ENCODE data around the gene KCNF1.

KCNF1 gene
- total RNA-seq: 0 reads per million in 2 donors

DNA sequence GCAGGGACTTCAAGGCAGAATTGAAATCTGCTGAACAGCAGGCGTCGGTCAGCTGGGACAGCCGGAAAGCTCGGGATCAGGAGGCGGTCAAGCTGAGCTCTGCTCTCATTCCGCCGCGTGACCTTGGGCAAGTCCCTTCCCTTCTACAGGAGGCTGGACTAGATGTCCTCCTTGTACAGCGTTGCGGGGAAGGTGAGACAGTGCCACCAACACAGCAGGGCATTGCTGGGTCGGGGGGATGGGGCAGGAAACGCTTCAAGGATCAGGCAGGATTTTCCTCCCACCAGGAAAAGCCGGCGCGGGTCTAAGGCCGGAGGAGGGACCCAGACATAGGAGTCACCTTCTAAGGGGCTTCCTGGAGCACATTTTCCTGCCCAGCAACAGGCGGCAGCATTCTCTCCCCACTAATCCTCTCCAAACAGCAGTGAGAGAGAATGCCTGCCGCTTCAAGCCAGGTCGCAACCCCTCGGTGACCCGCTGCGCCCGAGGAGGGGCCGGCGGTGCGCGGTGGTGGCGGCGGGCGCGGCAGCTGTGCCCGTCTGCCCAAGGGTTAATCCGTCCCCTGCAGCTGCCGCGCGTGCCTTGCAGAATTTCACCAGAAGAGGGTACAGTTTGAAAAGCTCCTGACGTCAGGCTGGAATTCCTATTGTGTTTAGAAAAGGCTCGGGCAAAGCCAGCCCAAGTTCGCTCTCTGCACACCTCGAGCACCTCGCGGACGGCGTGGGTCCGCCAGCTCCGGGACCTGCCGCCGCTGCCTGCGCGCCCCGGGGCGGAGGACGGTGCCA, at the start of gene KCNF1:
Gene KCNF1, plus strand, starts transcription at position 644 of the 785 bp plus-strand sequence. CDS start 493 bp downstream, outside the sequence.
- peak in 1 of 5 experiments; percentile 13 for DNase-seq

GRCh38 chr2:10862330-10862729, 49.4 kb upstream of the KCNF1 start:
- no peak for DNase-seq

DNA sequence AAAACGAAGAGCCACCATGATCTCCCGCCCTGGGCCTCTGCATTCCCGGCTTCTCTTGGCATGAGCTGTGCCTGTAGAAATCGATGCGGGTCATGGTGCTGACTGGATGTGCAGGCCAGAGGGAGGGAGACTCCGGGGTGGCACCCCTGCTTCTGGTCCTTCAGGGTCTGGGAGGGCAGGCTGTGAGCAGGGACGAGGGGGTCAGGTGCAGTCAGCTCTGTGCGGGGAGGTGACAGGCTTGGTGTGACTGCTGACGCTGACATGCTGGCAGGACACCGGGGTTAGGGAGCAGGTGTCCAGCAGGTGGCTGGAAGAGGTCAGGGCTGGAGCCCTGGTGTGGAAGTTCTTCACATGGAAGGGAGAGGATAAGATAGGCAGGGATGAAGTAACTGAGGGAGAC, 48.7 kb upstream of the KCNF1 start:
- DNase-seq: no peak

- peak in 1 of 5 experiments; percentile 77 for DNase-seq
Measured at GRCh38 chr2:10863837-10864236, 47.9 kb upstream of the KCNF1 start.

GRCh38 chr2:10864251-10864650, 47.5 kb upstream of the KCNF1 start:
- no peak for DNase-seq

DNA sequence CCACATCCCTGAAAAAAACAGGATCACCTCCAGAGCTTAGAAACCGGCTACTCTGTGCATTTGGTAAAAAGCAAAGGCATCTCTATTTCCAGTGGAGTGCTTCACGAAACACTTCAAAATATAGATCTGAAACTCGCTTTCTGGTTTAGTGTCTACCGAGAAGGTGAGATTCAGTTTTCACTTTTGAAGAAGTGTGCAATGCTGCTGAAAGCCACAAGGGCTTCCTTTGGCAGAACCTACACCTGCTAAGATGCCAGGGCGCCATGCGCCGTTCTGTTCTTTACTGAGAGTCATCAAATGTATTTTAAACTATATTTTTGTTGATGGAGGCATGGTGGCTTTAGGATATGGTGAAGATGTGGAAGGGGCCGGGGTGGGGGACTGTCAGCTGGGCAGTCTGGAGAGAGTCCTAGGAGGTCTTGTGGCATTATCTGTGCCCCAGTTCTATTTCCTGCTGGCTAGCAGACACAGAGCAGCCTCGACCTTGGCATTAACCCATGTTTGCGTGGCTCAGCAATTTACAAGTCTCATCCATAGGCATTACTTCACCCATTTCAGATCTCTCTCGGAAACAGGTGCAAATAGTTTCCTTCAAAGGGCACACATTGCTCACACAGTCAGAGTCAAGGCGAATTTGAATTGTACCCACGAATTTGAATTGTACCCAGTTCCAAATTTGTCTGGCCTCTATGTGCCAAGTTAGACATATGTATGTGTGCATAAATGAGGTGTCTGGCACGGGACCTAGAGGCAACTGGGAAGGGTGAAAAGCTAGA, 46.7 kb upstream of the KCNF1 start:
- peak in 1 of 5 experiments; percentile 84 for DNase-seq

DNA sequence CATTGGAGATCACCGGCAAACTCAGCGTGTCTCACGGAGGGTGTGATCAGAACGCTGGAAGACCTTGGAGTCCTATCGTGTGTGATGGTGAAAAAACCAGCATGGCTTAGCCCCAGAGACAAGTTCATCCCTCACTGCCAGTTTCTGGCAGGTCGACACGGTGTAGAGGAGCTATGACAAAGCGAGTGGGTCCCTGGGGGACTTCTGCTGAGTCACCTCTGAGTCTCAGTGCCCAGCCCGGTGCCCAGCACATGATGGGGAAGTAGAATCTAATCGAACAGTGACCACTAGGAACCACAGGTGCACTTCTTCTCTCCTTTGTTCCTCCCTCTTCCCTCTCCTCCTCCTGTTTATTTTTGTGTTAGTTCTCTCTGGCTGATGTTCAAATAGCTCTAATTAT, 45.9 kb upstream of the KCNF1 start:
- DNase-seq: no peak

- DNase-seq: no peak
Measured at GRCh38 chr2:10867692-10868420, 43.9 kb upstream of the KCNF1 start.

DNA sequence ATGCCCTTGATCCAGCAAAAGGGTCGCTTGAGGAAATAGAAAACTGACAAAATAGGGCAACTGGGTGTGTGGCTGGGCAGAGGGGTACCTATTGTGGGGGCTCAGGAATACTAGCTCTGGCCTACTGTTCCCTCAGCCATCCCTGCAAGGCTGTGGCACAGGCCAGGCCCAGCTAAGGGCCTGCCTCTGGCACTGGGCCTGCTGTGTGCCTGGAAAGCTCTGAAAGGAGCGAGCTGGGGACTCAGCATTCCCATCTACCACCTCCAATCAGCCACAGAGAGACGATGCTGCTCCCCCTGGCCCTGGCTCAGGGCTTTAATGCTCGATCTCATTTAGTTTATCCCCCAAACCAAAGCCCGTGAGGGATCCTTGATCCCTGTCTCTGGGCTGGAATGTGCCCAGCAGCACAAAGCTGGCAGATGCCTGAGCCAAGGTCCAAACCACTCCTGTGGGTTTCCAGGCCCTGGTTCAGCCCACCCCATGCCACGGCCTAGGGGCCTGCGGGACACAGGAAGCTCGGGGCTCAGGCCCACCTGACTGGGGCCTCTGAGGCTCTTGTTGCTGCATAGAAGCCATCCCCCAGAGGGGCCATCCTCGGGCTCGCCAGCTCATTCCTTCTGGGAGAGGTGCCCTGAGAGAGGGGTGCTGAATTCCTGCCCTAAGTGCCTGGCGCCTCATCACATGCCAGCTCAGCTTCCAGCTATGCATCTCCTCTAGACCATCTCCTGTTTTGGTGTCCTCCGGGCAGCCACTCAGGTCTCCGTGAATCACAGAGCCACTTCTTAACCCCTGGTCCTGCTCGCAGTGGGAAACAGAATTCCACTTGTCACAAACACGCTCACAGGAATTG, 43.0 kb upstream of the KCNF1 start:
- no peak for DNase-seq

DNA sequence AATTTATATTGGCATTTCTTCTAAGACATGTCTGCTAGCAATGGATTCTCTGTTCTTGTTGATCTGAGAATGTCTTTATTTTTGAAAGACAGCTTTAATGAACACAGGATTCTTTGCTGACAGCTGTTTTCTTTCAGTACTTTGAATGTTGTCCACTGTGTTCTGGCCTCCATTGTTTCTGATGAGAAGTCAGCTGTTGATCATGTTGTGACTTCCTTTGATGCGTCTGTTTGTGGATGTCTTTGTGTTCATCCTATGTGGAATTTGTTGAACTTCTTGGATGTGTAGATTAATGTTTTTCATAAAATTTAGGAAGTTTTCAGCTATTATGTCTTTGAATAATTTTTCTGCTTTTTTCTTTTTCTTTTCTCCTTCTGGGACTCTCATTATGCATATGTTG, 39.8 kb upstream of the KCNF1 start:
- DNase-seq: no peak

GRCh38 chr2:10873171-10873570, 38.6 kb upstream of the KCNF1 start:
- no peak for DNase-seq

DNA sequence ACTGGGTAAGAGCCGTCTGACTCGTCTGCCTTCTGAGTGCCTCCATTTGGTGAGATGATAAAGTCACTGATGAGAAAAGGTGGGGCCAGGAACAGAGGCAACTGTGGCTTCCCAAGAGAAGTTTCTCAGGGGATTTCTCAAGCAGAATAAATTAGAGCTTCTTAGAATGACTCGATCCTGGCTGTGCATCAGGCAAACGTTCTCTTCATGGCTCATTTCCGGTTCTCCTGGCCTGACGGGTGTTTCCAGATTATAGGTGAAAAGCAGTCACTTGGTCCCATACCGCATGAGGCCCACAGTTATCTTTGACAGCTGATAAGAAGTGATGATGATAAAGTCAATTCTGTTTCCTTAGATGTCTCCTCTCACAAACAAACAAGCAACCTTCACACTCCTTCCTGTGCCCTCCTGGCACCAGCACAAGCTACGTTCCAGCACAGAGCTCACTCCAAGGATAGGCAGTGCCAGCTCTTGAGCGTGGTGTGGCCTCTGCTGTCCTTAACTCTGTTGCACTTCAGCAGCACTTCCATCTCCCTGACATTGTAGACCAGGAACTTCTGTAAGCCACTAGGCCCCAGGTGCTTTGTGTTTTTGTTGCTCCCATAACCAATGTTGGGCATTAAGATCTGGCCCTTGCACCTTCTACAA, 37.8 kb upstream of the KCNF1 start:
- peak in 1 of 5 experiments; percentile 52 for DNase-seq

DNA sequence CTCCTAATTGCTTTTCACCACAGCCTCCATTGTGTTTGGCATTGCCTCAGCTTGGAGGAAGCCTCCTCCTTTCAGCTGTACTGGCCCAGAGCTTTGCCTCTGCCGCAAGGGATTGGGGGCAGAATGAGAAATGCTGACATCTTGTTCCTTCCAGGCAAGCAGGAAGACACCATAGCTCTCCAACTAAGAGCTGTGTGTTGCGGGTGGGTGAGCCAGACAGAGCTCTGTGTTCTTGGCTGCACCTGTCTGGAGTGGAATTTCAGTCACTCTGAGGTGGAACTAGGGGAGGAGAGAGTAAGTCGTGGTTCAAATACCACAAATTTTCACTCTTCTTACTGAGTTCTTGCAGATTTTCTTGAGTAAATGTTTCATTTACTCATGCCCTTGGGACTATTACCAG, 36.6 kb upstream of the KCNF1 start:
- no peak for DNase-seq

DNA sequence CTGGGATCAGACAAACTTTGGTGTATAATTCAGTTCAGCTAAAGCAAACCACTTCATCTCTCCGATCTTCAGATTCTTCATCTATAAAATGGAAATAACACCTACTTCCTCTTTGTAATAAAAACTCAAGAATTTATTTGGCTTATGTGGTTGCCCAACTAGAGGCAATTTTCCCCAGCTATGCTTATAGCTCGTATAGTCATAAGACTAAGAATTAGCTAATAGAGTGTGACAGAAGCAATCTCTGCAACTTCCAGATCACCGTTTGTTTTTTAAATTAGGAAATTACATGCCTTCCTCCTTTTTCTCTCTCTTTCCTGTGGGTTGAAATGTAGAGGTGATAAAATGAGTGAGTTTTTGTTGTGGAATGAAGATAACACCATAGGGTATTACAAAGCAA, 35.3 kb upstream of the KCNF1 start:
- no peak for DNase-seq

- DNase-seq: no peak
Measured at GRCh38 chr2:10876963-10877362, 34.8 kb upstream of the KCNF1 start.

GRCh38 chr2:10877651-10878111, 34.1 kb upstream of the KCNF1 start:
- no peak for DNase-seq

- no peak for DNase-seq
Measured at GRCh38 chr2:10878268-10878915, 33.3 kb upstream of the KCNF1 start.

GRCh38 chr2:10879159-10879558, 32.6 kb upstream of the KCNF1 start:
- DNase-seq: no peak

DNA sequence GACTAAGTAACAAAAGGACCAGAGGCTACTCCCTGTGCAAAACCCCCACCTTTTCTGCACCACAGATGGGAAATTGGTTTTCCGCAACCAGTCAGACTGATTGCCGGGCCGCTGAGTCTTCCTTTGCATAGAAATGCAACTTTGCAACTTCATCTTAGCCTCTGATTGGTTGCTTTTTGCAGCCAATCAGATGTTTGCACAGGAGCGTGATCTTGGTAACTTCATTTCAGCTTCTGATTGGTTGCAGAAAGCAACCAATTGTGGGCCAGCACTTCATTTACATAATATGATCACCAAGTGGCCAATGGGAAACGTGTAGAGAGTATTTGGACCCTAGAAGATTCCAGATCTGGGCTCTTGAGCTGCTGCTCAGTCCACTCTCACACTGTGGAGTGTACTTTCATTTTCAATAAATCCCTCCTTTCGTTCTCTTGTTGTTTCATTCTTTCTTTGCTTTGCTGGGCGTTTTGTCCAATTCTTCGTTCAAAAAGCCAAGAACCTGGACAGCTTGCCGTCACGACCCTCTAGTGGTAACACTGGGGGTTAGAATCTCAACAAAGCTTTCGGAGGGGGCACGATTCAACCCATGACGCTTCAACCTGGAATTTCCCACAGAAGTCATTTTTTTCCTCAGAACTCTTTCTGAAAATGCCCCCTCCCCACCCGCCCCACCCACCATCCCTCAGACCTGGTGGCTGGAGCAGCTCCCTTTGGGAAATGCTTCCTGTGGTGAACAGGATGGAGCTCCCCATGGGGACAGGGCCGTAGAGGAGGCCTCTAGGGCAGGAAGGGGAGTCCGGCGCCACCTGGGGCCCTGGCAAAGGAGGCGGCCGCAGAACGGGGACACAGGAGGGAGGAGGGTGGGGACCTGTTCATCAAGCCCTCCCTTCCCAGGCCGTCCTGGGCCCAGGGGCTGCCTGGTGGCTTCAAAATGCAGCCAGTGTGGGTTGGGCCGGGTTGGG, 31.8 kb upstream of the KCNF1 start:
- peak in 1 of 5 experiments; percentile 49 for DNase-seq

Measured in T-helper 2 cell (primary cell).